Glutamatergic neuron (in vitro differentiated cells): ENCODE measurements around the gene RELT. TPM values are rescaled to one million over a fixed set of nuclear protein-coding genes. Genes with fewer than 3 reads are reported as not detected.

Experiments
- DNase-seq: peaks from one replicate; pipeline ENCODE4 v3.0.0; 2022
- H3K27ac Mint-ChIP-seq: one replicate; pipeline ENCODE4 v1.8.0; 2020; ENCODE audit warnings: mild to moderate bottlenecking, mixed read lengths, inconsistent platforms; ENCODE audit not compliant: unreplicated experiment
- H3K27me3 Mint-ChIP-seq: one replicate; pipeline ENCODE4 v1.8.0; 2020; ENCODE audit warnings: mild to moderate bottlenecking, moderate library complexity, mixed read lengths, inconsistent platforms; ENCODE audit not compliant: unreplicated experiment
- H3K36me3 Mint-ChIP-seq: one replicate; pipeline ENCODE4 v1.8.0; 2020; ENCODE audit warnings: mild to moderate bottlenecking, mixed read lengths, inconsistent platforms; ENCODE audit not compliant: unreplicated experiment
- H3K4me1 Mint-ChIP-seq: one replicate; pipeline ENCODE4 v1.8.0; 2020; ENCODE audit warnings: mild to moderate bottlenecking, low read depth, mixed read lengths, inconsistent platforms; ENCODE audit not compliant: unreplicated experiment
- H3K4me3 Mint-ChIP-seq: one replicate; pipeline ENCODE4 v1.8.0; 2020; ENCODE audit warnings: mild to moderate bottlenecking, mixed read lengths, inconsistent platforms; ENCODE audit not compliant: unreplicated experiment
- H3K9me3 Mint-ChIP-seq: one replicate; pipeline ENCODE4 v1.8.0; 2020; ENCODE audit warnings: mild to moderate bottlenecking, moderate library complexity, mixed read lengths, inconsistent platforms; ENCODE audit not compliant: unreplicated experiment
- CTCF ChIP-seq: fragments of 200-600 bp; sonication (generic); IDR thresholded peaks from one replicate; pipeline ENCODE4 v1.5.0; 2021; ENCODE audit not compliant: partially characterized antibody, unreplicated experiment
- total RNA-seq: library from RNA; stranded (reverse); fragmentation: NEBNext Ultra II Directional; extraction: Animal tissue kit (Norgen Biotek cat#: 25700); gene quantifications from one replicate; pipeline ENCODE4 v1.2.1, GENCODE V29; 2021; ENCODE audit not compliant: unreplicated experiment

Gene RELT
- total RNA-seq, 1 donor from 2014 or later: 9.2 TPM

GRCh38 chr11:73381589-73381988 lies 5.4 kb downstream of the RELT start:
- Mint-ChIP-seq H3K27me3 (peaks cover 2% of the 10 kb centered on the region), H3K9me3 (peaks cover 7% of the 10 kb centered on the region), H3K36me3 (no peaks in the 10 kb centered on the region), H3K4me1 (peaks cover 18% of the 10 kb centered on the region), H3K4me3 (no peak overlapping the region), H3K27ac (no peak overlapping the region)
- no peak for DNase-seq
- no peak for TF ChIP-seq CTCF

- DNase-seq: no peak
- Mint-ChIP-seq H3K27ac (no peak overlapping the region), H3K4me1 (peaks cover 20% of the 10 kb centered on the region), H3K9me3 (peaks cover 7% of the 10 kb centered on the region), H3K36me3 (no peaks in the 10 kb centered on the region), H3K27me3 (peaks cover 5% of the 10 kb centered on the region), H3K4me3 (no peak overlapping the region)
- TF ChIP-seq CTCF: no peak
Observed at GRCh38 chr11:73382183-73382582, 6.0 kb downstream of the RELT start.

GRCh38 chr11:73382747-73383146 lies 6.5 kb downstream of the RELT start:
- no peak overlapping the region for H3K4me3 Mint-ChIP-seq
- no peaks in the 10 kb centered on the region for H3K36me3 Mint-ChIP-seq
- no peak for DNase-seq
- peaks cover 7% of the 10 kb centered on the region for H3K9me3 Mint-ChIP-seq
- TF ChIP-seq CTCF: no peak
- H3K27ac Mint-ChIP-seq: no peak overlapping the region
- peaks cover 23% of the 10 kb centered on the region for H3K4me1 Mint-ChIP-seq
- H3K27me3 Mint-ChIP-seq: peaks cover 6% of the 10 kb centered on the region

GRCh38 chr11:73383249-73384124 lies 7.3 kb downstream of the RELT start:
- Mint-ChIP-seq H3K4me1 (peaks cover 28% of the 10 kb centered on the region), H3K27me3 (peaks cover 7% of the 10 kb centered on the region), H3K36me3 (no peaks in the 10 kb centered on the region), H3K4me3 (no peak overlapping the region), H3K27ac (no peak overlapping the region), H3K9me3 (peaks cover 5% of the 10 kb centered on the region)
- TF ChIP-seq CTCF: no peak
- no peak for DNase-seq

- Mint-ChIP-seq H3K4me3 (no peak overlapping the region), H3K9me3 (peaks cover 5% of the 10 kb centered on the region)
Observed at GRCh38 chr11:73384125-73384441, 7.9 kb downstream of the RELT start.

More at GRCh38 chr11:73384125-73384441, 7.9 kb downstream of the RELT start:
- peaks cover 7% of the 10 kb centered on the region for H3K27me3 Mint-ChIP-seq
- peaks cover 26% of the 10 kb centered on the region for H3K4me1 Mint-ChIP-seq
- H3K27ac Mint-ChIP-seq: no peak overlapping the region
- H3K36me3 Mint-ChIP-seq: no peaks in the 10 kb centered on the region
- no peak for TF ChIP-seq CTCF
- DNase-seq: no peak
